Vagina (tissue), 2 donors: ENCODE measurements around the gene TLN1. TPM values are rescaled to one million over a fixed set of nuclear protein-coding genes. Genes with fewer than 3 reads are reported as not detected.

Experiments
- DNase-seq, 2 donors: peaks; one replicate each; pipeline ENCODE4 v3.0.0-alpha.2; 2017; ENCODE audit errors: extremely low spot score in 2 of 2
- H3K27ac ChIP-seq: fragments of 200-600 bp; sonication (generic); one replicate; pipeline ENCODE4 v1.5.1; 2019
- H3K27me3 ChIP-seq: fragments of 200-600 bp; sonication (generic); one replicate; pipeline ENCODE4 v1.5.1; 2019
- H3K36me3 ChIP-seq, 2 donors: fragments of 200-600 bp; sonication (generic); one replicate each; pipeline ENCODE4 v1.5.1; 2017 to 2019
- H3K4me1 ChIP-seq: fragments of 200-600 bp; sonication (generic); one replicate; pipeline ENCODE4 v1.5.1; 2019
- H3K4me3 ChIP-seq, 2 donors: fragments of 200-600 bp; sonication (generic); 1 replicate in 1 of 2; 2 replicates in 1 of 2; pipeline ENCODE4 v1.5.1; 2016 to 2019
- H3K9me3 ChIP-seq: fragments of 200-600 bp; sonication (generic); one replicate; pipeline ENCODE4 v1.5.1; 2019
- POLR2A ChIP-seq, 2 donors: fragments of 450-650 bp; IDR thresholded peaks; one replicate each; pipeline ENCODE4 v1.6.1; 2017; ENCODE audit warnings: antibody characterized with exemption in 2 of 2, mild to moderate bottlenecking in 2 of 2, moderate library complexity in 2 of 2
- POLR2AphosphoS5 ChIP-seq, 2 donors: sonication (generic); formaldehyde crosslinking; IDR thresholded peaks; one replicate each; pipeline ENCODE4 v1.9.0; 2017; ENCODE audit warnings: antibody characterized with exemption in 2 of 2, mild to moderate bottlenecking in 2 of 2, low read depth in 1 of 2; ENCODE audit not compliant: insufficient read depth in 1 of 2
- intact Hi-C: fragments of 100-400 bp; cut with DNase I; formaldehyde crosslinking; loops from one replicate; pipeline ENCODE4 v1.15.1; 2023
- total RNA-seq: library from RNA; depleted of rRNA; stranded (reverse); fragments of >200 nt; gene quantifications from one replicate; pipeline ENCODE4 v1.2.3, GENCODE V29; 2016
- TF ChIP-seq, protein P1 (sequence below), 3 experiments: fragments of 450-650 bp in 2 of 3; fragments of 200-600 bp in 1 of 3; sonication (generic) in 1 of 3; IDR thresholded peaks; one replicate each; pipeline ENCODE4 v1.5.1; 2017 to 2019; ENCODE audit warnings: antibody characterized with exemption in 3 of 3, mild to moderate bottlenecking in 2 of 3, moderate library complexity in 2 of 3

Gene TLN1
- total RNA-seq, 1 donor from 2014 or later, result 268 TPM

DNA sequence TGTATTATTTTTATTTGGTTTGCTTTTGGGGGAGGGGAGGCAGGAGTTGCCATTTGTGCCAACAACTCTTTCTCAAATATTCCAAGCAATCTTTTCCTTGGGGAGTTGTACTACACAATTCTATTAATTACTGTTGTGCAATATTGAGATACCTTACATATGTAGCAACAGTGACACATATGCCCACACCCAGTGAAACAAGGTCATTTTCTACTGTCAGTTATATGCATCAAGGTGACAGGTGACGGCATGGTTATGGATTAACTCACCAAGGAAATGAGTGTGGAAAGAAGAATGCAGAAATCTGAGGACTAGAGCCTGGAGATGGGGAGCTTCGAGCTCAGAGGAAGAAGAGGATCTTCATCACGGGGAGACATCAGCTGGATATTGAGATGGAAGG is 39.9 kb upstream of the TLN1 start:
- Histone ChIP-seq H3K27ac (no peak overlapping the region), H3K4me1 (peaks cover 13% of the 10 kb centered on the region), H3K36me3 (no peaks in the 10 kb centered on the region), H3K4me3 (no peak overlapping the region), H3K9me3 (no peaks in the 10 kb centered on the region), H3K27me3 (no peaks in the 10 kb centered on the region)
- TF ChIP-seq, protein P1, sequence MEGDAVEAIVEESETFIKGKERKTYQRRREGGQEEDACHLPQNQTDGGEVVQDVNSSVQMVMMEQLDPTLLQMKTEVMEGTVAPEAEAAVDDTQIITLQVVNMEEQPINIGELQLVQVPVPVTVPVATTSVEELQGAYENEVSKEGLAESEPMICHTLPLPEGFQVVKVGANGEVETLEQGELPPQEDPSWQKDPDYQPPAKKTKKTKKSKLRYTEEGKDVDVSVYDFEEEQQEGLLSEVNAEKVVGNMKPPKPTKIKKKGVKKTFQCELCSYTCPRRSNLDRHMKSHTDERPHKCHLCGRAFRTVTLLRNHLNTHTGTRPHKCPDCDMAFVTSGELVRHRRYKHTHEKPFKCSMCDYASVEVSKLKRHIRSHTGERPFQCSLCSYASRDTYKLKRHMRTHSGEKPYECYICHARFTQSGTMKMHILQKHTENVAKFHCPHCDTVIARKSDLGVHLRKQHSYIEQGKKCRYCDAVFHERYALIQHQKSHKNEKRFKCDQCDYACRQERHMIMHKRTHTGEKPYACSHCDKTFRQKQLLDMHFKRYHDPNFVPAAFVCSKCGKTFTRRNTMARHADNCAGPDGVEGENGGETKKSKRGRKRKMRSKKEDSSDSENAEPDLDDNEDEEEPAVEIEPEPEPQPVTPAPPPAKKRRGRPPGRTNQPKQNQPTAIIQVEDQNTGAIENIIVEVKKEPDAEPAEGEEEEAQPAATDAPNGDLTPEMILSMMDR (IDR thresholded peaks at IDR 0.05), result no peak
- TF ChIP-seq POLR2AphosphoS5 (IDR thresholded peaks at IDR 0.05; ENCODE audit: insufficient read depth in 1 of 2, low read depth in 1 of 2), result peak in 1 of 2 donors; percentile 58
- DNase-seq, result no peak
- intact Hi-C loops, result no loop called here

DNA sequence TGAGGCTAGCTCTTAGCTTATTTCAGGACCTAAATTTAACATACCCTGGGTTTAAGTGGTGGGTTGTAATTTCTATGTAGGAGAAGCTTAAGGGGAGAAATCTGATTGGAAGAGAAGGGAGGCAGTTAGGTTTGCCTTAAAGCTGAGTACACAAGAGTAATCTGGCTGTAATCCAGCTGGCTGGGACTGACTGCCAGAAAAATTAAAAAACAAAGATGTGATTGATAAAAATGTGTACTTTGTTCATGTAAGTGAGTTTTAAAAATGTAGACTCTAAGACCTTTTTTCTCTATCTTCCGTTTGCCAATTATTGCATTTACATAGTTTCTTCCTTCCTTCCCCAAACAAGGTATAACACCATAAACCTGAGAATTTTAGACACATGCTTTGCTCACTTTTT is 39.5 kb upstream of the TLN1 start:
- intact Hi-C loops, result no loop called here
- TF ChIP-seq POLR2A (IDR thresholded peaks at IDR 0.05) (no peak), POLR2AphosphoS5 (IDR thresholded peaks at IDR 0.05; ENCODE audit: insufficient read depth in 1 of 2, low read depth in 1 of 2) (no peak)
- TF ChIP-seq, protein P1 (IDR thresholded peaks at IDR 0.05), result no peak
- Histone ChIP-seq H3K9me3 (no peaks in the 10 kb centered on the region), H3K36me3 (no peaks in the 10 kb centered on the region), H3K4me1 (peaks cover 13% of the 10 kb centered on the region), H3K27ac (no peak overlapping the region), H3K4me3 (no peak overlapping the region), H3K27me3 (no peaks in the 10 kb centered on the region)
- DNase-seq, result no peak

GRCh38 chr9:35771075-35771433 is 39.1 kb upstream of the TLN1 start:
- no peaks in the 10 kb centered on the region for H3K9me3 ChIP-seq
- DNase-seq, result no peak
- intact Hi-C loops, result no loop called here
- peaks cover 13% of the 10 kb centered on the region for H3K4me1 ChIP-seq
- H3K4me3 ChIP-seq, result no peak overlapping the region
- peak in 1 of 2 donors; percentile 39 for TF ChIP-seq POLR2AphosphoS5 (IDR thresholded peaks at IDR 0.05; ENCODE audit: insufficient read depth in 1 of 2, low read depth in 1 of 2)
- TF ChIP-seq, protein P1 (IDR thresholded peaks at IDR 0.05), result no peak
- TF ChIP-seq POLR2A (IDR thresholded peaks at IDR 0.05), result no peak
- peak overlapping the region; percentile 15 for H3K27ac ChIP-seq
- H3K27me3 ChIP-seq, result no peaks in the 10 kb centered on the region
- no peaks in the 10 kb centered on the region for H3K36me3 ChIP-seq

GRCh38 chr9:35769763-35770162 is 37.8 kb upstream of the TLN1 start:
- intact Hi-C loops, result no loop called here
- no peak for DNase-seq
- no peak overlapping the region for H3K27ac ChIP-seq
- H3K36me3 ChIP-seq, result no peaks in the 10 kb centered on the region
- TF ChIP-seq POLR2AphosphoS5 (IDR thresholded peaks at IDR 0.05; ENCODE audit: insufficient read depth in 1 of 2, low read depth in 1 of 2) (no peak), POLR2A (IDR thresholded peaks at IDR 0.05) (no peak)
- TF ChIP-seq, protein P1 (IDR thresholded peaks at IDR 0.05), result no peak
- H3K4me3 ChIP-seq, result no peak overlapping the region
- no peaks in the 10 kb centered on the region for H3K27me3 ChIP-seq
- peaks cover 13% of the 10 kb centered on the region for H3K4me1 ChIP-seq
- H3K9me3 ChIP-seq, result no peaks in the 10 kb centered on the region

DNA sequence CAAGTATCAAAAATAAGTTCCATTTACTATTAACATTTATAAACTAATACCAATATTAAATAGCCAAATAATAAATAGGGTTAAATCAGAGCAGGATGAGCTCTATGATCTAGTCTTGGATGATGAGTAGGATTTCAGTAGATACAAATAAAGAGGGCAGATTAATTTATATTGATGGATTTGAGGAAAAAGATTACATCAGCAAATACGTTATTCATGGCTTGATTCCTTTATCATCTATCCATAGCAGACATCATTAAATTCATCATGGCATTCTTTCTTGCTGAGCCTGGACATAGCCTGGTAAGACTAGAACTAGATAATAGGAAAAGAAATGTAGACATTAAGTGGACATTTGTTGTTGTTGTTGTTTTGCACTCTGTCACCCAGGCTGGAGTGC is 35.5 kb upstream of the TLN1 start:
- H3K4me1 ChIP-seq, result peaks cover 13% of the 10 kb centered on the region
- intact Hi-C loops, result no loop called here
- H3K36me3 ChIP-seq, result no peaks in the 10 kb centered on the region
- no peak overlapping the region for H3K27ac ChIP-seq
- H3K27me3 ChIP-seq, result no peaks in the 10 kb centered on the region
- no peak overlapping the region for H3K4me3 ChIP-seq
- no peak for TF ChIP-seq POLR2AphosphoS5 (IDR thresholded peaks at IDR 0.05; ENCODE audit: insufficient read depth in 1 of 2, low read depth in 1 of 2)
- TF ChIP-seq POLR2A (IDR thresholded peaks at IDR 0.05), result no peak
- TF ChIP-seq, protein P1 (IDR thresholded peaks at IDR 0.05), result no peak
- H3K9me3 ChIP-seq, result no peaks in the 10 kb centered on the region
- DNase-seq, result no peak
